ENCODE measurements around the gene ST3GAL6.
"Not testable (repeated sequence)": the region's sequence is repeated elsewhere in the genome, so short reads cannot be mapped to it uniquely, and the experiment has no call there.

Gene ST3GAL6

GRCh38 chr3:98823791-98824190 lies 60.7 kb downstream of the ST3GAL6 start:
- Histone ChIP-seq H3K4me3 (ENCODE audit: low read depth, low read length) (no peak overlapping the region), H3K4me1 (no peaks in the 10 kb centered on the region), H3K27ac (no peak overlapping the region), H3K4me2 (ENCODE audit: low read length) (no peak overlapping the region), H3K9me3 (ENCODE audit: control insufficient read depth, low read length) (no peaks in the 10 kb centered on the region), H3K36me3 (ENCODE audit: control insufficient read depth, insufficient read depth, low read length) (no peaks in the 10 kb centered on the region), H2AFZ (no peak overlapping the region), H3K27me3 (ENCODE audit: control insufficient read depth, insufficient read depth, low read length) (no peaks in the 10 kb centered on the region), H3K79me2 (no peaks in the 10 kb centered on the region), H3K9ac (no peak overlapping the region)
- no peak for TF ChIP-seq CTCF (IDR thresholded peaks at IDR 0.05)

- H3K27ac ChIP-seq: no peak overlapping the region
- H3K36me3 ChIP-seq (ENCODE audit: control insufficient read depth, insufficient read depth, low read length): no peaks in the 10 kb centered on the region
- no peak overlapping the region for H3K9ac ChIP-seq
- H3K79me2 ChIP-seq: no peaks in the 10 kb centered on the region
- TF ChIP-seq CTCF (IDR thresholded peaks at IDR 0.05): no peak
- no peaks in the 10 kb centered on the region for H3K4me1 ChIP-seq
- H3K4me3 ChIP-seq (ENCODE audit: low read depth, low read length): no peak overlapping the region
- no peaks in the 10 kb centered on the region for H3K9me3 ChIP-seq (ENCODE audit: control insufficient read depth, low read length)
- no peaks in the 10 kb centered on the region for H3K27me3 ChIP-seq (ENCODE audit: control insufficient read depth, insufficient read depth, low read length)
- H3K4me2 ChIP-seq (ENCODE audit: low read length): no peak overlapping the region
- H2AFZ ChIP-seq: no peak overlapping the region
Measured at GRCh38 chr3:98824256-98824655, 61.1 kb downstream of the ST3GAL6 start.

GRCh38 chr3:98826126-98826525 lies 63.0 kb downstream of the ST3GAL6 start:
- H3K9ac ChIP-seq: no peak overlapping the region
- H3K9me3 ChIP-seq (ENCODE audit: control insufficient read depth, low read length): no peaks in the 10 kb centered on the region
- no peaks in the 10 kb centered on the region for H3K27me3 ChIP-seq (ENCODE audit: control insufficient read depth, insufficient read depth, low read length)
- H3K36me3 ChIP-seq (ENCODE audit: control insufficient read depth, insufficient read depth, low read length): no peaks in the 10 kb centered on the region
- no peak overlapping the region for H2AFZ ChIP-seq
- TF ChIP-seq CTCF (IDR thresholded peaks at IDR 0.05): no peak
- no peak overlapping the region for H3K27ac ChIP-seq
- H3K79me2 ChIP-seq: no peaks in the 10 kb centered on the region
- H3K4me3 ChIP-seq (ENCODE audit: low read depth, low read length): no peak overlapping the region
- H3K4me2 ChIP-seq (ENCODE audit: low read length): no peak overlapping the region
- no peaks in the 10 kb centered on the region for H3K4me1 ChIP-seq

GRCh38 chr3:98827221-98827920 lies 64.2 kb downstream of the ST3GAL6 start:
- Histone ChIP-seq H3K4me1 (no peaks in the 10 kb centered on the region), H3K4me3 (ENCODE audit: low read depth, low read length) (no peak overlapping the region), H3K27ac (no peak overlapping the region), H2AFZ (no peak overlapping the region), H3K79me2 (no peaks in the 10 kb centered on the region), H3K27me3 (ENCODE audit: control insufficient read depth, insufficient read depth, low read length) (no peaks in the 10 kb centered on the region), H3K9ac (no peak overlapping the region), H3K36me3 (ENCODE audit: control insufficient read depth, insufficient read depth, low read length) (no peaks in the 10 kb centered on the region), H3K4me2 (ENCODE audit: low read length) (no peak overlapping the region), H3K9me3 (ENCODE audit: control insufficient read depth, low read length) (no peaks in the 10 kb centered on the region)
- TF ChIP-seq CTCF (IDR thresholded peaks at IDR 0.05): no peak

- Histone ChIP-seq H3K27ac (no peak overlapping the region), H3K9me3 (ENCODE audit: control insufficient read depth, low read length) (no peaks in the 10 kb centered on the region), H3K36me3 (ENCODE audit: control insufficient read depth, insufficient read depth, low read length) (no peaks in the 10 kb centered on the region), H3K79me2 (no peaks in the 10 kb centered on the region), H3K9ac (no peak overlapping the region), H3K27me3 (ENCODE audit: control insufficient read depth, insufficient read depth, low read length) (no peaks in the 10 kb centered on the region), H2AFZ (no peak overlapping the region), H3K4me1 (no peaks in the 10 kb centered on the region), H3K4me3 (ENCODE audit: low read depth, low read length) (no peak overlapping the region), H3K4me2 (ENCODE audit: low read length) (no peak overlapping the region)
- TF ChIP-seq CTCF (IDR thresholded peaks at IDR 0.05): no peak
Measured at GRCh38 chr3:98829246-98829832, 66.2 kb downstream of the ST3GAL6 start.

- H3K9ac ChIP-seq; H3K4me3 ChIP-seq (ENCODE audit: low read depth, low read length); H3K27me3 ChIP-seq (ENCODE audit: control insufficient read depth, insufficient read depth, low read length); H2AFZ ChIP-seq; H3K4me2 ChIP-seq (ENCODE audit: low read length); H3K36me3 ChIP-seq (ENCODE audit: control insufficient read depth, insufficient read depth, low read length); H3K9me3 ChIP-seq (ENCODE audit: control insufficient read depth, low read length); H3K27ac ChIP-seq; H3K4me1 ChIP-seq; H3K79me2 ChIP-seq: not testable (repeated sequence)
Measured at GRCh38 chr3:98831060-98831459, 67.9 kb downstream of the ST3GAL6 start.
